ENCODE results near the gene HSD17B12. TPM values are rescaled to one million over a fixed set of nuclear protein-coding genes. Genes with fewer than 3 reads are reported as not detected.

Gene HSD17B12
- polyA plus RNA-seq, 2 of the 4 experiments (the other 2 are of a cell fraction): 102 to 103 TPM

GRCh38 chr11:43643898-43644620 lies 36.5 kb upstream of the HSD17B12 start:
- ChIA-PET POLR2A (no interaction called here), CTCF (interaction anchor here (1.4 kb wide), 1 partner anchor 208 kb away, joined by 3 read pairs; no protein-coding TSS in a partner anchor)
- Histone ChIP-seq H3K4me1 (peaks cover 8% of the 10 kb centered on the region; the same call in 1 of the 3 replicates), H3K27ac (peak overlapping the region; percentile 71 to 87), H3K4me2 (peak overlapping the region; percentile 86), H3K9me3 (no peaks in the 10 kb centered on the region), H3K4me3 (peak overlapping the region; percentile 64)
- no peak for FAIRE-seq
- under 1% methylated on average over 33 of the region's 33 CpGs for WGBS (ENCODE audit: missing lambda C conversion rate)
- ATAC-seq: peak; percentile 100
- peak; percentile 86 to 90 for DNase-seq (ENCODE audit: low read depth in 1 of 2, low spot score in 1 of 2)
- no peak for TF ChIP-seq HOXB5 (CRISPR knock-in tag; IDR thresholded peaks at IDR 0.05)
- no peak for TF ChIP-seq KDM1A (IDR thresholded peaks at IDR 0.05; ENCODE audit: low read depth)
- no peak for TF ChIP-seq HES2 (IDR thresholded peaks at IDR 0.05)
- no peak for TF ChIP-seq MYC (IDR thresholded peaks at IDR 0.05; ENCODE audit: borderline replicate concordance, low read length)
- no peak for TF ChIP-seq FOSB (CRISPR knock-in tag; IDR thresholded peaks at IDR 0.05)
- peak; percentile 99 for TF ChIP-seq KDM5A (IDR thresholded peaks at IDR 0.05)
- no peak for TF ChIP-seq CTCF (IDR thresholded peaks at IDR 0.05)
- TF ChIP-seq CHD2 (IDR thresholded peaks at IDR 0.05; ENCODE audit: low read length, partially characterized antibody): no peak
- TF ChIP-seq ELK1 (IDR thresholded peaks at IDR 0.05; ENCODE audit: low read depth, low read length): no peak
- peak; percentile 65 for TF ChIP-seq POLR2A (IDR thresholded peaks at IDR 0.05; ENCODE audit: low read length)
- TF ChIP-seq ZFP36 (IDR thresholded peaks at IDR 0.05; ENCODE audit: borderline replicate concordance, partially characterized antibody): no peak
- TF ChIP-seq RAD21 (conservative IDR thresholded peaks at IDR 0.05 in 1 of 2, IDR thresholded peaks at IDR 0.05 in 1 of 2): no peak
- TF ChIP-seq ATOH8 (CRISPR knock-in tag; IDR thresholded peaks at IDR 0.05; ENCODE audit: low read depth): no peak
- no peak for TF ChIP-seq POLR2AphosphoS2 (conservative IDR thresholded peaks at IDR 0.05; ENCODE audit: low read length)
- TF ChIP-seq HOXA7 (CRISPR knock-in tag; IDR thresholded peaks at IDR 0.05): no peak
- TF ChIP-seq EHMT2 (IDR thresholded peaks at IDR 0.05; ENCODE audit: low read depth): no peak
- TF ChIP-seq NFE2L2 (conservative IDR thresholded peaks at IDR 0.05; ENCODE audit: low read length): no peak
- no peak for TF ChIP-seq NPAS2 (CRISPR knock-in tag; IDR thresholded peaks at IDR 0.05; ENCODE audit: borderline replicate concordance)
- TF ChIP-seq CBX8 (IDR thresholded peaks at IDR 0.05): no peak
- TF ChIP-seq HDAC2 (IDR thresholded peaks at IDR 0.05): peak; percentile 97
- TF ChIP-seq RARB (CRISPR knock-in tag; IDR thresholded peaks at IDR 0.05): no peak
- 0 out of 3 replicates have a peak, but pooled peaks have one; percentile 10 for TF ChIP-seq SMC3 (IDR thresholded peaks at IDR 0.05)
- no peak for TF ChIP-seq NR3C1 (IDR thresholded peaks at IDR 0.05)
- TF ChIP-seq PBX3 (IDR thresholded peaks at IDR 0.05): no peak
- no peak for TF ChIP-seq GATA3 (IDR thresholded peaks at IDR 0.05; ENCODE audit: borderline replicate concordance)
- TF ChIP-seq ESRRA (IDR thresholded peaks at IDR 0.05; ENCODE audit: borderline replicate concordance, low read length): no peak
- TF ChIP-seq TFCP2L1 (CRISPR knock-in tag; IDR thresholded peaks at IDR 0.05): no peak
- no peak for TF ChIP-seq RFX5 (IDR thresholded peaks at IDR 0.05)
- peak; percentile 77 to 82; a peak in 2 of 5 replicates for TF ChIP-seq JUN (IDR thresholded peaks at IDR 0.05)
- no peak for TF ChIP-seq ZSCAN20 (CRISPR knock-in tag; IDR thresholded peaks at IDR 0.05)
- TF ChIP-seq CBX2 (IDR thresholded peaks at IDR 0.05; ENCODE audit: borderline replicate concordance, low read depth): no peak
- peak; percentile 66 for TF ChIP-seq MAX (IDR thresholded peaks at IDR 0.05)
- TF ChIP-seq BCL3 (IDR thresholded peaks at IDR 0.05): peak; percentile 65; the same call in 1 of the 3 replicates
- TF ChIP-seq TP53 (CRISPR knock-in tag; IDR thresholded peaks at IDR 0.05): no peak
- TF ChIP-seq USF2 (IDR thresholded peaks at IDR 0.05): no peak
- TF ChIP-seq ZNF302 (CRISPR knock-in tag; IDR thresholded peaks at IDR 0.05): no peak

Measured in A549 (cell line).